Measurements from ENCODE around the gene NEK10. TPM values are rescaled to one million over a fixed set of nuclear protein-coding genes. Genes with fewer than 3 reads are reported as not detected.

NEK10 gene
- total RNA-seq, 2 donors from 2014 or later: 0.09 to 0.36 TPM

DNA sequence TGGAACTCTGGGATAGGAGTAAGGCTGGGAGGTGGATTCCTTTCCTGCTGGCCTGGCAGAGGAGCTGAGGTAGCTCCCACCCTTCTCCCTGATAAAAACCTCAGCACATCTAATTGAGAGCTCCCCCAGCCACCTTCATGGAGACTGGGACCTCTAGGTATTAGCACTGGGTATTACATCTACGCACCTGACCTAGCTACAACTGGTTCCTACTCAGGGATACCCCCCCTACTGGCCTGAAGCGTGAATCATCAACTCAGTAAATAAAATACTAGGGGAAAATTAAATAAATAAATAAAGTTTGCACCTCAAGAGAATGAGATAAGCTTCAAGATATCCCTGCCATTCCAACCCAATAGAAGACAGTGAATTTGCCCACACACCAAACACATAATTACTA lies 140.4 kb downstream of the NEK10 start:
- H3K27ac Mint-ChIP-seq: no peak overlapping the region
- DNase-seq (no peak), ATAC-seq (replicated peaks in 1 of 2) (no peak)
- H3K4me1 Mint-ChIP-seq (ENCODE audit: low read depth): peaks cover 3% of the 10 kb centered on the region
- H3K36me3 Mint-ChIP-seq (ENCODE audit: insufficient read depth in 2 of 2): peaks cover 0 to 8% of the 10 kb centered on the region in 2 donors
- H3K27me3 Mint-ChIP-seq (ENCODE audit: low read depth): no peaks in the 10 kb centered on the region
- no peak overlapping the region for H3K4me3 Mint-ChIP-seq
- H3K9me3 Mint-ChIP-seq: peaks cover 9 to 22% of the 10 kb centered on the region in 2 donors

GRCh38 chr3:27224197-27224596 lies 145.0 kb downstream of the NEK10 start:
- Mint-ChIP-seq H3K27me3 (ENCODE audit: low read depth) (no peaks in the 10 kb centered on the region), H3K9me3 (no peaks in the 10 kb centered on the region), H3K4me3 (no peak overlapping the region), H3K27ac (no peak overlapping the region), H3K36me3 (ENCODE audit: insufficient read depth in 2 of 2) (no peaks in the 10 kb centered on the region), H3K4me1 (ENCODE audit: low read depth) (peaks cover 13% of the 10 kb centered on the region)
- DNase-seq (no peak), ATAC-seq (replicated peaks in 1 of 2) (no peak)

- Mint-ChIP-seq H3K27ac (no peak overlapping the region), H3K27me3 (ENCODE audit: low read depth) (no peaks in the 10 kb centered on the region), H3K4me1 (ENCODE audit: low read depth) (peaks cover 13% of the 10 kb centered on the region), H3K4me3 (no peak overlapping the region), H3K9me3 (no peaks in the 10 kb centered on the region), H3K36me3 (ENCODE audit: insufficient read depth in 2 of 2) (no peaks in the 10 kb centered on the region)
- no peak for DNase-seq
- ATAC-seq (replicated peaks in 1 of 2): no peak
Observed at GRCh38 chr3:27221264-27221932, 147.8 kb downstream of the NEK10 start.

DNA sequence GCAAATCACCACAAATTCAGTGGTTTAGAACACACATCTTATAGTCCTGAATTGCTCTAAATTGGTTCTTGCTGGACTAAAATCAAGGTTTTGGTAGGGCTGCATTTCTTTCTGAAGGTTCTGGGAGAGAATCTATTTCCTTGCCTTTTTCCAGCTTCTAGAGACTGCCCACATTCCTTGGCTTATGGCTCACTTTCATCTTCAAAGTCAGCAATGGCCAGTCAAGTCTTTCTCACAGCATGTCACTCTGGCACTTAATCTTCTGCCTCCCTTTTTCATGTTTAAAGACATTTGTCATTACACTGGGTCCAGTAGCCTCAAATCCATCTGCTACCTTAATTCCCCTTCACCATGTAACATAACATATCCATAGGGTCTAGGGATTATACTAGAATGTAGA lies 149.0 kb downstream of the NEK10 start:
- Mint-ChIP-seq H3K4me3 (no peak overlapping the region), H3K36me3 (ENCODE audit: insufficient read depth in 2 of 2) (no peaks in the 10 kb centered on the region), H3K4me1 (ENCODE audit: low read depth) (peaks cover 13% of the 10 kb centered on the region), H3K27ac (no peak overlapping the region), H3K27me3 (ENCODE audit: low read depth) (no peaks in the 10 kb centered on the region), H3K9me3 (peaks cover 0 to 3% of the 10 kb centered on the region in 2 donors)
- DNase-seq (no peak), ATAC-seq (replicated peaks in 1 of 2) (no peak)

DNA sequence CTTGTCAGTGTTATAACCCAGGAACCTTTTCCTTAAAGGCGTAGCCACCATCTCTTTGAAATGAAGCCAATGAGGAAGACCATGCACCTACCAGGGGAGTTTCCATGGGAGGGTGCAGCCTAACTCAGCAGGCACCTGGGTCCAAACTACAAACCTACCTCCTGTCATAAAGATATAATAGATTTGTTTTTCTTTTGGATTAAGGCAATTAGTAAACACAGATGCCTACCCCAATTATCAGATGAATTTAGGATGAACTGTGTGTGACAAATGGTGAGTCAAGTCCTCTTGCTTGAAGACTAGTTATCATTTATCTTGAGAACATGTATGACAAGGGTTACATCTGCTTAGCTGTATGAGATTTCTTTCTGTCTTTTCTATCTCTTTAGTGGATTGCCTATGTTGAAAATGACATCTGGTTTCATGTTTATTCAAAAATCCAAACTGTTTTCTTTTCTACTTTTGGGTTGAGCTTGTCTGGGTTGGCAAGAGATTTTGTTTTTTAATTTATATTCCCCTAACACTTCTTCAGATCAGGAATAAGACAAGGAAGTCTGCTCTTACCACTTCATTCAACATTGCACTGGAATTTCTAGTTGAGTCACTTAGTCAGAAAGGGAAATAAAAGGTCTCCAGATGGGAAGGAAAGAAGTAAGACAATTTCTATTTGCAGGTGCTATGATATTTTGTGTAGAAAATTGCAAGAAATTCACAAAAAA lies 149.9 kb downstream of the NEK10 start:
- ATAC-seq (replicated peaks in 1 of 2) (no peak), DNase-seq (no peak)
- H3K36me3 Mint-ChIP-seq (ENCODE audit: insufficient read depth in 2 of 2): no peaks in the 10 kb centered on the region
- no peak overlapping the region for H3K27ac Mint-ChIP-seq
- H3K9me3 Mint-ChIP-seq: peaks cover 0 to 3% of the 10 kb centered on the region in 2 donors
- H3K4me3 Mint-ChIP-seq: no peak overlapping the region
- H3K4me1 Mint-ChIP-seq (ENCODE audit: low read depth): peaks cover 13% of the 10 kb centered on the region
- no peaks in the 10 kb centered on the region for H3K27me3 Mint-ChIP-seq (ENCODE audit: low read depth)

DNA sequence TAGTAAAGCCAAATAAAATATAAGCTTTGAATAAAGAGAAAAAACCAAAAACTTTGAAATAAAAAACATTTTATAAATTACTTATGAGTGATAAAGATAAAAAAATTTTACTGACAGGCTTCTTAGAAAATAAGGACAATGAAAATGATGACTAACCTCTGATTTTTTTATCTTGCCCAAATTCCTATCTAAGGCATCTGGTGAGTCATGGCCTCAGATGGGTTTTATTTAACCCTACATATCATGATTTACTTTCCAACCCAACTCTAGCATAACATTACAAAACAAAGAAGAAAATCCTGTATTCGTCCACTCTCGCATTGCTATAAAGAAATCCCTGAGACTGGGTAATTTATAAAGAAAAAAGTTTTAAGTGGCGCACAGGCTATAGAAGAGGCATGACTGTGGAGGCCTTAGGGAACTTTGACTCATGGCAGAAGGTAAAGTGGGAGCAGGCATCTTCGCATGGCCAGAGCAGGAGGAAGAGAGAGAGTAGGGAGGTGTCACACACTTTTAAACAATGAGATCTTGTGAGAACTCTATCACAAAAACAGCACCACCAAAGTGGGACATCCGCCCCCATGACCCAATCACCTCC lies 152.1 kb downstream of the NEK10 start:
- ATAC-seq (replicated peaks in 1 of 2) (no peak), DNase-seq (no peak)
- no peaks in the 10 kb centered on the region for H3K27me3 Mint-ChIP-seq (ENCODE audit: low read depth)
- no peak overlapping the region for H3K27ac Mint-ChIP-seq
- H3K9me3 Mint-ChIP-seq: peaks cover 0 to 3% of the 10 kb centered on the region in 2 donors
- no peaks in the 10 kb centered on the region for H3K4me1 Mint-ChIP-seq (ENCODE audit: low read depth)
- H3K4me3 Mint-ChIP-seq: no peak overlapping the region
- no peaks in the 10 kb centered on the region for H3K36me3 Mint-ChIP-seq (ENCODE audit: insufficient read depth in 2 of 2)

DNA sequence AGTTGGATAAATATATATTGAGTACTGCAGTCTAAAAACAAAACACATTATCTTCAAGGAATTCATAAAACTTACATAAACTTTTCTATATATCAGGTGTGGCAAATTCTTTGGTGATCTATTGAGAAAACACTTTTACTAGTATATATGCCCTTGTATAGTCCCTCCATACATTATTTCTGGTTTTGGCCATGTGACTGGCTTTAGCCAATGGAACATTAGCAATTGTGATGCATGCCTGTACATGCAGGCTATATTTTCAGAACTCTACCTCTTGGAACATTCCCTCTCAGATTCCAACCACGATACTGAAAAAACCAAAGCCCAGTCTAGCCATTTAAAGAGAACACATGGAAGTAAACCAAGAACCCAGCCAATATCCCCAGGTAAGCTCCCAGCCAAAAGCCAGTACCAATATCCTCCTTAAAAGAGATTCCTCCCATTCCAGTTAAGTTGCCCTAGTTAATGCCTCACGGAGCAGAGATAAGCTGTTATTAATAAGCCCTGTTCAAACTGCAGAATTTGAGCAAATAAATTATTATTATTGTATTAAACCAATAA lies 152.8 kb downstream of the NEK10 start:
- H3K36me3 Mint-ChIP-seq (ENCODE audit: insufficient read depth in 2 of 2): no peaks in the 10 kb centered on the region
- H3K27me3 Mint-ChIP-seq (ENCODE audit: low read depth): no peaks in the 10 kb centered on the region
- no peak overlapping the region for H3K27ac Mint-ChIP-seq
- peaks cover 0 to 3% of the 10 kb centered on the region in 2 donors for H3K9me3 Mint-ChIP-seq
- no peak for ATAC-seq (replicated peaks in 1 of 2)
- no peak overlapping the region for H3K4me3 Mint-ChIP-seq
- no peak for DNase-seq
- H3K4me1 Mint-ChIP-seq (ENCODE audit: low read depth): no peaks in the 10 kb centered on the region

DNA sequence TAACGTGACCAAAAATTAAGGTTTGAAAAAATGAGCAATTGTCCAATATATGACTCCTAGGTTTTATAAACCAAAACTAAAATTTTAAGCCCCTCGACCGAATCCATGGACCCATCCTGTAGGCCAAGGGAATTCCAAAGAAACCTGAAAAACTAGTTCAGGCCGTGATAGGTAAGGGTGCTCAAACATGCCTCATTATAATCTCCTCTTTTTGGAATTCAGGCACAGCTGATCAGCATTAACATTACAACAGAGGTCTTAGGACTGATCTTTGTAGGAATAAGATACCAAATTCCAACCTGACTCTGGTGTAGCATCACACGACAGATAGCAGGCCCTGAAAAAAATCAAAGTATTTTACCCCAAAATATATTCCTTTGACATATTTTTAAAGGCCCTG lies 155.7 kb downstream of the NEK10 start:
- Mint-ChIP-seq H3K4me1 (ENCODE audit: low read depth) (no peaks in the 10 kb centered on the region), H3K27ac (no peak overlapping the region), H3K27me3 (ENCODE audit: low read depth) (no peaks in the 10 kb centered on the region), H3K4me3 (no peak overlapping the region), H3K36me3 (ENCODE audit: insufficient read depth in 2 of 2) (no peaks in the 10 kb centered on the region), H3K9me3 (peaks cover 0 to 3% of the 10 kb centered on the region in 2 donors)
- DNase-seq: no peak
- ATAC-seq (replicated peaks in 1 of 2): no peak

DNA sequence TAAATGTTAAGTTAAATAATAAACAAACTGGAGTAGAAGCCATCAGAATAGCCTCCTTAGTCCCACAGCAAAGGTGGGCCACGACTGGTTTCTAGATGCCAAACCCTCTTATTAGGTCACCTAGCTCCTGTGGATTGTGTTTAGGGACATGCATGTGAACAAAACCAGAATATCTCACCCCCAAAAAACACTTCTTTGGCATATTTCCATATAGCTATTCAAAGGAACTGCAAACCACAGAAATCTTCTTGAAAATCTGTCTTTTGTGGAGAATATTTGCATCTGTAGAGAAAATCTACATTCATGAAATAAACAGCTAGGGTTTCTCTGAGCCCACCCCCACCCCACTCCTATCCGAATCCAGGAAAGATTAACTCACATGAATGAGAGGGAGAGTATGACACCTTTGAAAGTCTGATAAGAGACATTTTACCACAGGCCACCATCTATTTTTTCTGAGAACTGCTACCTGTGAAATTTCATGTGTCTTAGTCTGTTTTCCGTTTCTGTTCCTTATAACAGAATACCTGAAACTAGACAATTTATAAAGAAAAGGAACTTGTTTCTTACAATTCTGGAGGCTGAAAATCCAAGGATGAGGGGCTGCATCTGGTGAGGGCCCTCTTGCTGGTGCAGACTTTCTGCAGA lies 159.4 kb downstream of the NEK10 start:
- DNase-seq (no peak), ATAC-seq (replicated peaks in 1 of 2) (no peak)
- Mint-ChIP-seq H3K27me3 (ENCODE audit: low read depth) (no peaks in the 10 kb centered on the region), H3K4me3 (no peak overlapping the region), H3K36me3 (ENCODE audit: insufficient read depth in 2 of 2) (no peaks in the 10 kb centered on the region), H3K27ac (no peak overlapping the region), H3K4me1 (ENCODE audit: low read depth) (no peaks in the 10 kb centered on the region), H3K9me3 (no peaks in the 10 kb centered on the region)

- no peaks in the 10 kb centered on the region for H3K36me3 Mint-ChIP-seq (ENCODE audit: insufficient read depth in 2 of 2)
Observed at GRCh38 chr3:27208961-27209616, 160.1 kb downstream of the NEK10 start.

GRCh38 chr3:27202959-27203358 lies 166.2 kb downstream of the NEK10 start:
- DNase-seq: no peak
- Mint-ChIP-seq H3K36me3 (ENCODE audit: insufficient read depth in 2 of 2) (no peaks in the 10 kb centered on the region), H3K9me3 (no peaks in the 10 kb centered on the region), H3K27ac (no peak overlapping the region), H3K27me3 (ENCODE audit: low read depth) (no peaks in the 10 kb centered on the region), H3K4me3 (no peak overlapping the region), H3K4me1 (ENCODE audit: low read depth) (no peaks in the 10 kb centered on the region)
- no peak for ATAC-seq (replicated peaks in 1 of 2)

More at GRCh38 chr3:27208961-27209616, 160.1 kb downstream of the NEK10 start:
- Mint-ChIP-seq H3K9me3 (no peaks in the 10 kb centered on the region), H3K27me3 (ENCODE audit: low read depth) (no peaks in the 10 kb centered on the region), H3K4me3 (no peak overlapping the region), H3K27ac (no peak overlapping the region), H3K4me1 (ENCODE audit: low read depth) (no peaks in the 10 kb centered on the region)
- DNase-seq (no peak), ATAC-seq (replicated peaks in 1 of 2) (no peak)

GRCh38 chr3:27201492-27201891 lies 167.7 kb downstream of the NEK10 start:
- H3K4me3 Mint-ChIP-seq: no peak overlapping the region
- ATAC-seq (replicated peaks in 1 of 2) (no peak), DNase-seq (no peak)
- no peaks in the 10 kb centered on the region for H3K9me3 Mint-ChIP-seq
- H3K27ac Mint-ChIP-seq: no peak overlapping the region
- H3K36me3 Mint-ChIP-seq (ENCODE audit: insufficient read depth in 2 of 2): no peaks in the 10 kb centered on the region
- H3K27me3 Mint-ChIP-seq (ENCODE audit: low read depth): no peaks in the 10 kb centered on the region
- H3K4me1 Mint-ChIP-seq (ENCODE audit: low read depth): no peaks in the 10 kb centered on the region

Measured in activated T-cell treated with anti-CD3 and anti-CD28 coated beads, Interleukin-2, amount 50 U/mL, for 72 hours (primary cell).